ENCODE measurements around the gene TGFBI.
A peak's percentile ranks its signal among the peaks of the same experiment; 100 is the strongest.

TGFBI gene

DNA sequence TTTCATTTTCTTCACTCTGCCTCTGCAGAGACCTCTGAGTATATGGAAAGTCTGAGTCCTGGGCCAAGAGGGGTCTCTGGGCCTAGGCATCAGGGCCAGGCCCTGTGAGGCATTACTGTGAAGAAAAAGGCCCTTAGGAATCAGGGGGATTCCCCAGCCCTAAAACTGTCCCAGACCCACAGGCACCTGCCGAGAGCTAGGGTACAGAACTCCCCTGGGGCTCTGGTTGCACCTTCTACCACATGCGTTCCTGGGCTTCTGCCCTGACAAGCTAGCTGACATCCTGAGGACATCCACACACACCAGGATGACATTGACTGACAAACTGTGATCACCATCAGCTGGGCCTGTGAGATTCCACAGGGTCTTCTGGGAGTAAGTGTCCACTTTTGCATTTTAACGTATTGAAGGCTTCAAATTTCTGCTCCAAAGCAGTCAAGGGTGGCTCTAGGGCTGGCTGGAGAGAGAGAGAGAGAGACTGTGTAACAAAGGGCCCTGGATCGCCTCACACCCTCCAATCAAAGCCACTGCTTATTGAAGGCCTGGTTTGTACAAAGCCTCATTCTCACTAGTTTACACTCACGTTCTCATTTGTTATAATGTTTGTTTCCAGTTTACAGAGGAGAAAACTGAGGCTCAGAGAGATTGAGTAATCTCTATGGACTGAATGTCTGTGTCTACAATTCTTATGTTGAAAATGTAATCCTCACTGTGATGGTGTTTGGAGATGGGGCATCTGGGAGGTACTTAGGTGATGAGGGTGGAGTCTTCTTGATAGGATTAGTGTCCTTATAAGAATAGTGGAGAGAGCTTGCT, 45.1 kb downstream of the TGFBI start:
- in situ Hi-C loops (cut with HindIII; ENCODE audit: low pct_unique_long_range_greater_than_20kb, low sequenced_read_pairs): no loop called here

GRCh38 chr5:136075466-136075891, 46.7 kb downstream of the TGFBI start:
- no peak for TF ChIP-seq JUND (IDR thresholded peaks at IDR 0.05; ENCODE audit: low read depth)
- no peak for DNase-seq (ENCODE audit: low read depth in 1 of 2, low spot score in 1 of 2)
- in situ Hi-C loops (cut with HindIII; ENCODE audit: low pct_unique_long_range_greater_than_20kb, low sequenced_read_pairs): no loop called here

More for the DNA sequence above, 45.1 kb downstream of the TGFBI start:
- TF ChIP-seq JUND (IDR thresholded peaks at IDR 0.05; ENCODE audit: low read depth): no peak
- no peak for DNase-seq (ENCODE audit: low read depth in 1 of 2, low spot score in 1 of 2)

DNA sequence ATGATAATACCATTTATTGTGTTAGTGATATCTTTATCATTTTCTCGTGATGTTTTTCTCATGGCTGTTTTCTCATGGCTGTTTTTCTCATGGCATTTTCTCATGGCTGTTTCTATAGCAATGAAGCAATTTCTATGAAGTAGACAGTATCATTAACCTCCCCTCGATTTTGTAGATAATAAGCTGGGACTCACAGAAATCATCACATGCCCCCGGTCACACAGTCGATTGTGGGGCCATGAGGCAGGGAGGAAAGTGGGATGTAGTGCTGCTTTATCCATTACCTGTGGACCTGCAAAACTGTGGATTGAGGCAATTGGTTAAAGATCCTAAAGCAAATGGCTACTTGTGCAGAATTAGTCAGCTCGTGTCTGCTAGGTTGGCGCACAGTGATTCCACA, 47.3 kb downstream of the TGFBI start:
- in situ Hi-C loops (cut with HindIII; ENCODE audit: low pct_unique_long_range_greater_than_20kb, low sequenced_read_pairs): no loop called here
- DNase-seq (ENCODE audit: low read depth in 1 of 2, low spot score in 1 of 2): no peak
- TF ChIP-seq JUND (IDR thresholded peaks at IDR 0.05; ENCODE audit: low read depth): no peak

DNA sequence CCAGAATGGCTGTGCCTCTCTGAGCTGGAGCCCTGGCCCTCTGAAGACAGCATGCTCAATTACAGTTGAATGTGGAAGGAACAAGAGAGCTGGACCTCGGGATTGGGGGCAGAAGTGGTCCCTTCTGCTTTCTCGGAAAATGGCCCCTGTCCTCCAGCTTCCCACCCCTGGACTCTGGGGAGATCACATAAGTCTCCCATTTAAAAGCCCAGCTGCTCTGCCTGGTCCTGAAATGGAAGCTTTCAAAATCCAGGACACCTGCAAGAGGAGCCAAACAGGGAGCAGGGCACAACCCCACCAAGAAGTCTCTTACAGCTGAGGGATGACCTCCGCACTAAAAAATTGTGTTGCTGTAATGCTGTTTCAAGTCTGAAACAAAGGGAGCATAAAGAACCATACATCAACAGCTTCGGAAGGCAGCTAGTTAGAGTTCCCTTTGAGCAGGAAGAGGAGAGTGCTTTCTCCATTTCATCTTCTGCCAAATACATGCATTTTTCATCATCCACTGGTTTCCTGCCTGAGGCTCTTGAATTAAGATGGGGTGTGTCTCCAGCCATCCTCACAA, 48.2 kb downstream of the TGFBI start:
- in situ Hi-C loops (cut with HindIII; ENCODE audit: low pct_unique_long_range_greater_than_20kb, low sequenced_read_pairs): no loop called here
- no peak for TF ChIP-seq JUND (IDR thresholded peaks at IDR 0.05; ENCODE audit: low read depth)
- no peak for DNase-seq (ENCODE audit: low read depth in 1 of 2, low spot score in 1 of 2)

GRCh38 chr5:136079195-136079985, 50.6 kb downstream of the TGFBI start:
- TF ChIP-seq JUND (IDR thresholded peaks at IDR 0.05; ENCODE audit: low read depth): no peak
- in situ Hi-C loops (cut with HindIII; ENCODE audit: low pct_unique_long_range_greater_than_20kb, low sequenced_read_pairs): no loop called here

GRCh38 chr5:136080113-136080482, 51.3 kb downstream of the TGFBI start:
- in situ Hi-C loops (cut with HindIII; ENCODE audit: low pct_unique_long_range_greater_than_20kb, low sequenced_read_pairs): no loop called here
- DNase-seq (ENCODE audit: low read depth in 1 of 2, low spot score in 1 of 2): no peak
- no peak for TF ChIP-seq JUND (IDR thresholded peaks at IDR 0.05; ENCODE audit: low read depth)

More at GRCh38 chr5:136079195-136079985, 50.6 kb downstream of the TGFBI start:
- no peak for DNase-seq (ENCODE audit: low read depth in 1 of 2, low spot score in 1 of 2)

GRCh38 chr5:136080483-136081216, 51.9 kb downstream of the TGFBI start:
- no peak for DNase-seq (ENCODE audit: low read depth in 1 of 2, low spot score in 1 of 2)
- no peak for TF ChIP-seq JUND (IDR thresholded peaks at IDR 0.05; ENCODE audit: low read depth)
- in situ Hi-C loops (cut with HindIII; ENCODE audit: low pct_unique_long_range_greater_than_20kb, low sequenced_read_pairs): no loop called here

DNA sequence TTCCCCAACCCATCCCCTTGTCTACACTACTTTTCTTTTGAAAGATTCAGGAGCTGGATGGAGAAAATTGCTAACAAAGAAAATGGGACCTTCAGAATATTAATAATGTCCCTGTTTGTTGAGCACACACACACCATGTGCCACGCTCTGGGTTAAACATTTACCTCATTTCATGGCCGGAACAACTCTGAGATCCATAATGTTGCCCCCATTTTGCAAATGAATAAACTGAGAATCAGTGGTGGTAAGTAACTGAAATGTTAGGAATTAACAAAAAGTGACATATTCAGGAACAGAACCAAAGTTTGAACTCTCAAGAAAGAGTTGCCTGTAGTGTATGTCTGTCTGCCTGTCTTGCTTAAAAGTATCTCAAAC, 52.4 kb downstream of the TGFBI start:
- DNase-seq (ENCODE audit: low read depth in 1 of 2, low spot score in 1 of 2): no peak
- no peak for TF ChIP-seq JUND (IDR thresholded peaks at IDR 0.05; ENCODE audit: low read depth)
- in situ Hi-C loops (cut with HindIII; ENCODE audit: low pct_unique_long_range_greater_than_20kb, low sequenced_read_pairs): no loop called here

GRCh38 chr5:136082390-136083193, 53.8 kb downstream of the TGFBI start:
- TF ChIP-seq JUND (IDR thresholded peaks at IDR 0.05; ENCODE audit: low read depth): no peak
- in situ Hi-C loops (cut with HindIII; ENCODE audit: low pct_unique_long_range_greater_than_20kb, low sequenced_read_pairs): no loop called here

DNA sequence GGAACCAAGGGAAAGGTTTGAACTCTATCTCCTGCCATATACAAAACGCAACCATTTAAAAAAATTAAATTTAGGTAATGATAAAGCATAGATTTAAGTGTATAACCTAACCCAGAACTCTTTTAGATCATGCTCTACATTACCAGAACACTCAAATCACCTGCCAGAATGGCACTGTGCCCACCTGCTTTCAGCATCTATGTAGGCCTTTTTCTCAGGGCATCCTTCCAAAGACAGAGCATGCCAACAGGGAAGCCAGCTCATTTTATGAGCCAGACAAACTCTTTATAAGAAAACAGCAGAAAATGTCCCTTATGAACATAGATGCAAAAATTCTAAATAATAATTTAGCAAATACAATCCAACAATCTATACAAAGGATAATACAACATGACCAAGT, 55.9 kb downstream of the TGFBI start:
- in situ Hi-C loops (cut with HindIII; ENCODE audit: low pct_unique_long_range_greater_than_20kb, low sequenced_read_pairs): no loop called here
- no peak for DNase-seq (ENCODE audit: low read depth in 1 of 2, low spot score in 1 of 2)
- no peak for TF ChIP-seq JUND (IDR thresholded peaks at IDR 0.05; ENCODE audit: low read depth)

More at GRCh38 chr5:136082390-136083193, 53.8 kb downstream of the TGFBI start:
- peak; percentile 59 to 66 for DNase-seq (ENCODE audit: low read depth in 1 of 2, low spot score in 1 of 2)

- DNase-seq (ENCODE audit: low read depth in 1 of 2, low spot score in 1 of 2): no peak
- in situ Hi-C loops (cut with HindIII; ENCODE audit: low pct_unique_long_range_greater_than_20kb, low sequenced_read_pairs): no loop called here
- no peak for TF ChIP-seq JUND (IDR thresholded peaks at IDR 0.05; ENCODE audit: low read depth)
These were observed 58.2 kb downstream of the TGFBI start for GRCh38 chr5:136086783-136087566.
